SU-DHL-6 (cell line): ENCODE results near the gene CHCHD3.
A peak's percentile ranks its signal among the peaks of the same experiment; 100 is the strongest.

ENCODE experiments used
- H2AFZ ChIP-seq: fragments of 200-600 bp; sonication (generic); 2 replicates; pipeline ENCODE4 v1.6.1; 2014; ENCODE audit warnings: low read depth, mild to moderate bottlenecking, moderate library complexity, mixed read lengths, antibody characterized with exemption, low read length; ENCODE audit not compliant: severe bottlenecking
- H3F3A ChIP-seq: fragments of 200-600 bp; shearing (Covaris generic); 2 replicates; pipeline ENCODE4 v1.6.0; 2016; ENCODE audit warnings: antibody characterized with exemption, mild to moderate bottlenecking; ENCODE audit not compliant: insufficient read depth
- H3K27ac ChIP-seq: fragments of 200-600 bp; sonication (generic); 2 replicates; pipeline ENCODE4 v1.5.1; 2016; ENCODE audit warnings: low read depth, mild to moderate bottlenecking, low read length, moderate library complexity, mixed read lengths
- H3K27me3 ChIP-seq: fragments of 200-600 bp; sonication (generic), shearing (Covaris generic); 2 replicates; pipeline ENCODE4 v1.6.0; 2014; ENCODE audit warnings: mild to moderate bottlenecking, low read length
- H3K36me3 ChIP-seq: fragments of 200-600 bp; sonication (generic); 2 replicates; pipeline ENCODE4 v1.6.1; 2014; ENCODE audit warnings: mild to moderate bottlenecking, low read length, mixed read lengths
- H3K4me2 ChIP-seq: fragments of 300-600, 200-600 bp; shearing (Covaris generic), sonication (generic); 2 replicates; pipeline ENCODE4 v1.6.0; 2014; ENCODE audit warnings: low read length, low read depth, mild to moderate bottlenecking; ENCODE audit not compliant: poor library complexity, severe bottlenecking
- H3K4me3 ChIP-seq: fragments of 200-600 bp; sonication (generic); 2 replicates; pipeline ENCODE4 v1.5.1; 2014; ENCODE audit warnings: antibody characterized with exemption, low read length, mild to moderate bottlenecking, mixed read lengths; ENCODE audit not compliant: insufficient read depth, poor library complexity, severe bottlenecking
- H3K79me2 ChIP-seq: fragments of 200-600 bp; sonication (generic); 2 replicates; pipeline ENCODE4 v1.6.1; 2014; ENCODE audit warnings: mild to moderate bottlenecking, low read length, moderate library complexity; ENCODE audit not compliant: insufficient read depth
- H3K9ac ChIP-seq: fragments of 200-600 bp; sonication (generic); 2 replicates; pipeline ENCODE4 v1.7.0; 2014; ENCODE audit warnings: mild to moderate bottlenecking, low read length
- H3K9me2 ChIP-seq: fragments of 200-600 bp; sonication (generic); replicated peaks from 2 replicates; pipeline ENCODE4 v1.6.1; 2014; ENCODE audit warnings: low read length; ENCODE audit not compliant: insufficient read depth
- H3K9me3 ChIP-seq: fragments of 200-600 bp; sonication (generic); 2 replicates; pipeline ENCODE4 v1.6.1; 2014; ENCODE audit warnings: low read length, mixed read lengths; ENCODE audit not compliant: insufficient read depth
- H4K20me1 ChIP-seq: fragments of 200-600 bp; sonication (generic); 2 replicates; pipeline ENCODE4 v1.6.1; 2014; ENCODE audit warnings: low read depth, mild to moderate bottlenecking, antibody characterized with exemption, low read length, moderate library complexity, mixed read lengths
- CTCF ChIP-seq: fragments of 200-600 bp; sonication (generic); IDR thresholded peaks from one replicate; pipeline ENCODE4 v1.5.1; 2017; ENCODE audit warnings: antibody characterized with exemption, mild to moderate bottlenecking, low read length, moderate library complexity; ENCODE audit not compliant: insufficient read depth, poor library complexity, severe bottlenecking
- EZH2phosphoT487 ChIP-seq: fragments of 200-600 bp; sonication (generic), shearing (Covaris generic); conservative IDR thresholded peaks from 2 replicates; pipeline ENCODE4 v1.6.1; 2018; ENCODE audit warnings: mild to moderate bottlenecking, antibody characterized with exemption, low read length, moderate library complexity, mixed read lengths

CHCHD3 gene

DNA sequence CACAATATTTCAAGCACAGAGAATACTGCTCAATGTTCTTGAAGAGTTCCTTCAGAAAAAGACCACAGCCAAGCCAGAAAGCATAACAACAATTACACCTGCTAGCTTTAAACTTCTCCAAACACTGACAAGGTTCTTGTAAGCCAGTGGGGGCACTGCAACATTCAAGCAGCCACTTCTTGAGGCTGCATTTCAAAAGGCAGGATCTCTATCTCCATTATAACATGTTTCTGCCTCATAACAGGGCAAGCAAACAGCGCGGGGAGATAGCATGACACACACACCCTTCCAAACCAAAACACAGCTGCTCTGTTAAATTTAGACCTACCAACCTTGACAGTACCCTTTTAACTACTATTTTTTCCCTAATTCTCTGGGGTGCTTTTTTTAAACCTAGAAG is 30.8 kb downstream of the CHCHD3 start:
- Histone ChIP-seq H3K27me3 (no peaks in the 10 kb centered on the region), H3F3A (peaks cover 3% of the 10 kb centered on the region; the same call in 1 of the 2 replicates), H3K36me3 (no peaks in the 10 kb centered on the region), H3K4me2 (peak overlapping the region; percentile 36), H3K27ac (no peak overlapping the region), H3K9me3 (no peaks in the 10 kb centered on the region), H3K9ac (no peak overlapping the region), H3K4me3 (no peak overlapping the region), H3K9me2 (no peaks in the 10 kb centered on the region), H3K79me2 (peaks cover 86% of the 10 kb centered on the region), H2AFZ (no peak overlapping the region), H4K20me1 (peaks cover 7% of the 10 kb centered on the region)
- TF ChIP-seq EZH2phosphoT487 (no peak), CTCF (peak; percentile 46)

DNA sequence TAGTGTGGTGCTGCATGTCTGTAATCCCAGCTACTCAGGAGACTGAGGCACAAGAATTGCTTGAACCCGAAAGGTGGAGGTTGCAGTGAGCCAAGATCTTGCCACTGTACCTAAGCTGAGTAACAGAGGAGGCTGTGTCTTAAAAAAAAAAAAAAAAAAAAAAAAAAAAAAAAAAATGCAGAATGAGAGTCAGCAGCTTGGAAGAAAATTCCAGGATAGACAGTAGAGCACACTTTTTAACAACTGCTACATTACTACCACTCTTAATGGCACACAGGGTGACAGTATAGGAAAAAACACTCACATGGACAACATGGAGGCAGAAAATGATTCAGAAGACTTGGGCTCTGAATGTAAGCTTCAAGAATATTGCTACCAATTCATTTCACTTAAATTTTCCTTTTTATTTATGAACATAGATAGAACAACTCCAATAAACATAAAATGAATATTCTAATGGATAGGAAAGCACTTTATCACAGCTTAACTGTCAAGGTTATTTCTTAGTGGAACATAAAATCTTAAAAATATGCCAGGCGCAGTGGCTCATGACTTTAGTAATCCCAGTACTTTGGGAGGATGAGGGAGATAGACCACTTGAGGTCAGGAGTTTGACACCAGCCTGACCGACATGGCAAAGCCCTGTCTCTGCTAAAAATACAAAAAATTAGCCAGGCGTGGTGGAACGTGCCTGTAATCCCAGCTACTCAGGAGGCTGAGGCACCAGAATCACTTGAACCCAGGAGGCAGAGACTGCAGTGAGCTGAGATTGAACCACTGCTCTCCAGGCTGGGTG is 31.5 kb downstream of the CHCHD3 start:
- H4K20me1 ChIP-seq, result peaks cover 7% of the 10 kb centered on the region
- H3K4me2 ChIP-seq, result no peak overlapping the region
- TF ChIP-seq CTCF, result no peak
- no peak for TF ChIP-seq EZH2phosphoT487
- H3K9ac ChIP-seq, result no peak overlapping the region
- no peak overlapping the region for H3K27ac ChIP-seq
- H3K27me3 ChIP-seq, result no peaks in the 10 kb centered on the region
- H3K79me2 ChIP-seq, result peaks cover 81% of the 10 kb centered on the region
- no peak overlapping the region for H2AFZ ChIP-seq
- no peak overlapping the region for H3K4me3 ChIP-seq
- no peaks in the 10 kb centered on the region for H3K9me2 ChIP-seq
- H3K9me3 ChIP-seq, result no peaks in the 10 kb centered on the region
- H3K36me3 ChIP-seq, result no peaks in the 10 kb centered on the region
- peaks cover 3% of the 10 kb centered on the region; the same call in 1 of the 2 replicates for H3F3A ChIP-seq

GRCh38 chr7:133048589-133048988 is 33.3 kb downstream of the CHCHD3 start:
- no peaks in the 10 kb centered on the region for H3K36me3 ChIP-seq
- no peaks in the 10 kb centered on the region for H3K9me3 ChIP-seq
- H3K9ac ChIP-seq, result no peak overlapping the region
- H2AFZ ChIP-seq, result no peak overlapping the region
- no peaks in the 10 kb centered on the region for H3K27me3 ChIP-seq
- no peaks in the 10 kb centered on the region for H3K9me2 ChIP-seq
- no peak overlapping the region for H3K27ac ChIP-seq
- no peak overlapping the region for H3K4me2 ChIP-seq
- H3K4me3 ChIP-seq, result no peak overlapping the region
- peaks cover 3% of the 10 kb centered on the region; the same call in 1 of the 2 replicates for H3F3A ChIP-seq
- peaks cover 83% of the 10 kb centered on the region for H3K79me2 ChIP-seq
- peaks cover 7% of the 10 kb centered on the region for H4K20me1 ChIP-seq
- no peak for TF ChIP-seq EZH2phosphoT487
- TF ChIP-seq CTCF, result no peak
